Right lobe of liver (tissue), 4 donors: ENCODE measurements around the gene GRID1.

Source experiments
- POLR2A ChIP-seq: fragments of 450-650 bp; IDR thresholded peaks from one replicate; pipeline ENCODE4 v1.6.1; 2017; ENCODE audit warnings: antibody characterized with exemption, mild to moderate bottlenecking
- TF ChIP-seq, protein P1 (sequence below), 4 donors: fragments of 200-600 bp in 3 of 4; fragments of 450-650 bp in 1 of 4; IDR thresholded peaks; one replicate each; pipeline versions ENCODE4 v1.5.1 to v1.8.0; 2016 to 2022; ENCODE audit warnings: antibody characterized with exemption in 4 of 4, mild to moderate bottlenecking in 2 of 4
- donor health status: DM: no; HTN: no; CAD: no.
- donor health status: DM: no; HTN: no; CAD: no.
- donor health status: DM: no; HTN: yes; CAD: no.

DNA sequence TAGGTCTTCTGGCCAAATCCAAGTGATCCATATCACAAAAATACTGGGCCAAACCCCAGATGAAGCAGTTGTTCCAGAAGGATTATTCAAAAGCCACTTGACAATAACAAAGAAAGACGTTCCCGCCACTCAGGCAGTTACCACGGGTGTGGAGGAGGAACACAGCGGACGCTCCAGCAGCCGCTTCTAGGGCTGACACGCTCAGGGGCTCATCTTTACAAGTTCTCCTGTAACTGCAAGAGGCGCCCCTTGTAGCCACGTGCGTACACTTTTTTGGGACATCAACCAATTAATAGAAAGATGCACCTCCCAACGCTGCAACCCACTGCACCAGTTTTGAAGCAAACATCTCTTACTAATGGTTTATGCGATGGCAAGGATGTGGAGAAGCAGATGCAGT lies 159.4 kb downstream of the GRID1 start:
- TF ChIP-seq, protein P1, sequence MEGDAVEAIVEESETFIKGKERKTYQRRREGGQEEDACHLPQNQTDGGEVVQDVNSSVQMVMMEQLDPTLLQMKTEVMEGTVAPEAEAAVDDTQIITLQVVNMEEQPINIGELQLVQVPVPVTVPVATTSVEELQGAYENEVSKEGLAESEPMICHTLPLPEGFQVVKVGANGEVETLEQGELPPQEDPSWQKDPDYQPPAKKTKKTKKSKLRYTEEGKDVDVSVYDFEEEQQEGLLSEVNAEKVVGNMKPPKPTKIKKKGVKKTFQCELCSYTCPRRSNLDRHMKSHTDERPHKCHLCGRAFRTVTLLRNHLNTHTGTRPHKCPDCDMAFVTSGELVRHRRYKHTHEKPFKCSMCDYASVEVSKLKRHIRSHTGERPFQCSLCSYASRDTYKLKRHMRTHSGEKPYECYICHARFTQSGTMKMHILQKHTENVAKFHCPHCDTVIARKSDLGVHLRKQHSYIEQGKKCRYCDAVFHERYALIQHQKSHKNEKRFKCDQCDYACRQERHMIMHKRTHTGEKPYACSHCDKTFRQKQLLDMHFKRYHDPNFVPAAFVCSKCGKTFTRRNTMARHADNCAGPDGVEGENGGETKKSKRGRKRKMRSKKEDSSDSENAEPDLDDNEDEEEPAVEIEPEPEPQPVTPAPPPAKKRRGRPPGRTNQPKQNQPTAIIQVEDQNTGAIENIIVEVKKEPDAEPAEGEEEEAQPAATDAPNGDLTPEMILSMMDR (IDR thresholded peaks at IDR 0.05), result no peak
- no peak for TF ChIP-seq POLR2A
